Fibroblast of the aortic adventitia (primary cell): Measurements from ENCODE around the gene ARID3B. TPM values are rescaled to one million over a fixed set of nuclear protein-coding genes. Genes with fewer than 3 reads are reported as not detected.

Experiments
- DNase-seq: peaks from one replicate; pipeline ENCODE4 v3.0.0-alpha.2; 2010; ENCODE audit warnings: low read depth
- H3K4me3 ChIP-seq: 2 replicates; pipeline ENCODE4 v1.5.1; 2011; ENCODE audit warnings: low read depth, mild to moderate bottlenecking, control low read depth, low read length, moderate library complexity
- CTCF ChIP-seq: IDR thresholded peaks from 2 replicates; pipeline ENCODE4 v1.5.1; 2011; ENCODE audit warnings: mild to moderate bottlenecking, low read length, control low read depth, inconsistent platforms; ENCODE audit not compliant: insufficient read depth
- total RNA-seq: library from RNA; depleted of rRNA; stranded (reverse); fragments of >200 nt; gene quantifications from 2 replicates; pipeline ENCODE4 v1.2.3, GENCODE V29; 2012; ENCODE audit warnings: low replicate concordance

ARID3B gene
- total RNA-seq, 1 donor, result 2.5 TPM

- no peak for TF ChIP-seq CTCF
- DNase-seq, result peak; percentile 89
- no peak overlapping the region for H3K4me3 ChIP-seq
Observed at GRCh38 chr15:74519311-74519710, 21.7 kb upstream of the ARID3B start.

GRCh38 chr15:74520407-74520806 is 20.6 kb upstream of the ARID3B start:
- no peak for DNase-seq
- no peak overlapping the region for H3K4me3 ChIP-seq
- TF ChIP-seq CTCF, result no peak

- DNase-seq, result no peak
- TF ChIP-seq CTCF, result no peak
- H3K4me3 ChIP-seq, result no peak overlapping the region
Observed at GRCh38 chr15:74523982-74524381, 17.0 kb upstream of the ARID3B start.

GRCh38 chr15:74525309-74525708 is 15.7 kb upstream of the ARID3B start:
- TF ChIP-seq CTCF, result no peak
- no peak overlapping the region for H3K4me3 ChIP-seq
- DNase-seq, result peak; percentile 82

- DNase-seq, result peak; percentile 72
- no peak overlapping the region for H3K4me3 ChIP-seq
- TF ChIP-seq CTCF, result no peak
Observed at GRCh38 chr15:74525945-74526344, 15.1 kb upstream of the ARID3B start.

- H3K4me3 ChIP-seq, result no peak overlapping the region
- no peak for TF ChIP-seq CTCF
- no peak for DNase-seq
Observed at GRCh38 chr15:74528876-74529275, 12.1 kb upstream of the ARID3B start.

GRCh38 chr15:74529921-74530320 is 11.1 kb upstream of the ARID3B start:
- H3K4me3 ChIP-seq, result no peak overlapping the region
- DNase-seq, result peak; percentile 80
- TF ChIP-seq CTCF, result no peak
